ENCODE data around the gene DHX15. TPM values are rescaled to one million over a fixed set of nuclear protein-coding genes. Genes with fewer than 3 reads are reported as not detected.

The DHX15 gene
- total and polyA plus RNA-seq, 2 of the 8 experiments (the other 6 are each of a cell fraction or from before 2014, with no cell fraction given) = 126 to 286 TPM

DNA sequence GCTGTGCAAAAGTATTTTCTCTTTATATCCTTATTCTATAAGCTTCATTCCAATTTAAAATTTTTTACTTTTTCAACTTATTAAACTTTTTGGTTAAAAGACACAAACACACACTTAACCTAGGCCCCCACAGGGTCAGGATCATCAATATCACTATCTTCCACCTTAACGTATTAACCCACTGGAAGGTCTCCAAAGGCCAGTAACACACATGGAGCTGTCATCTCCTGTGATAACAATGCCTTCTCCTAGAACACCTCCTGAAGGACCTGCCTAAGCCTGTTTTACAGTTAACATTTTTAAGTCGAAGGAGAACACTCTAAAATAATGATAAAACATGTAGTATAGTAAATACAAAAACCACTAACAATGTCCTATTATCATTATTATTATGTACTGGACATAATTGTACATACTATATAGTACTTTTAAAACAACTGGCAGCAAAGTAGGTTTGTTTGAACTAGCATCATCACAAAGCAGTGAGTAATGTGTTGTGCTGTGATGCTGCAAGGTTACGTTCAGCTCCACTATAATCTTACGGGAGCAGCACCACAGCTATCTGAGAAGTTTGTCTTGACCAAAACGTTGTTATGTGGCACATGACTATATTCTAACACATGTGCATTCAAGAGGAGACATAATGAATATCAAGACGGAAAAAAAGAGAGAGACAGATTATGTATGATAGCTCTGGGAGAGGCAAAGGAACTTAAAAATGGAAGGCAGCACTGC is 33.7 kb downstream of the DHX15 start:
- no peak overlapping the region for H3K14ac ChIP-seq (ENCODE audit: insufficient read length)
- H3K79me1 ChIP-seq (ENCODE audit: low read depth, low read length) = no peaks in the 10 kb centered on the region
- peaks cover 0 to 74% (median 19%) of the 10 kb centered on the region in 4 experiments; a peak in 7 of 8 replicates for H3K36me3 ChIP-seq (ENCODE audit: control insufficient read depth in 2 of 4, insufficient read depth in 4 of 4, low read length in 3 of 4)
- no peak for FAIRE-seq
- no peak overlapping the region for H3K18ac ChIP-seq (ENCODE audit: extremely low read depth, low read length)
- H2AK5ac ChIP-seq (ENCODE audit: low read depth, low read length) = no peak overlapping the region
- H3K56ac ChIP-seq (replicated peaks; ENCODE audit: insufficient read length, low read depth, low read length) = no peak overlapping the region
- no peak overlapping the region for H2BK120ac ChIP-seq (replicated peaks; ENCODE audit: low read depth, low read length)
- no peaks in the 10 kb centered on the region for H3K27me3 ChIP-seq (replicated peaks in 1 of 4; ENCODE audit: control insufficient read depth in 3 of 4, extremely low read depth in 1 of 4, insufficient read depth in 3 of 4, low read length in 3 of 4)
- no peak overlapping the region for H2BK12ac ChIP-seq (ENCODE audit: low read depth, low read length)
- no peak overlapping the region for H2AFZ ChIP-seq (ENCODE audit: low read length)
- no peaks in the 10 kb centered on the region for H3K9me3 ChIP-seq (ENCODE audit: insufficient read depth in 2 of 2, low read depth in 1 of 2, low read length in 1 of 2)
- ChIA-PET CTCF (ENCODE audit: partially characterized antibody) (interaction anchor here (0.6 to 3.4 kb wide), 16 partner anchors 10 to 185 kb away, joined by 3 to 23 read pairs (median 3); no protein-coding TSS in a partner anchor), POLR2A (ENCODE audit: partially characterized antibody) (interaction anchor here (0.6 to 2.4 kb wide), 9 partner anchors 9 to 367 kb away, joined by 3 to 6 read pairs (median 3); partner anchors contain the start of gene DHX15)
- no peak overlapping the region for H4K5ac ChIP-seq (ENCODE audit: insufficient read length, low read depth, low read length)
- H2BK20ac ChIP-seq (ENCODE audit: low read length) = no peak overlapping the region
- H3K4ac ChIP-seq (replicated peaks; ENCODE audit: insufficient read length, low read depth, low read length) = no peak overlapping the region
- no peak overlapping the region for H3K9ac ChIP-seq (replicated peaks in 1 of 4; ENCODE audit: extremely low read depth in 1 of 4, low read depth in 3 of 4, low read length in 3 of 4)
- H4K20me1 ChIP-seq (replicated peaks in 1 of 2; ENCODE audit: control insufficient read depth in 1 of 2, insufficient read depth in 2 of 2, low read length in 2 of 2) = peaks cover 13% of the 10 kb centered on the region in 2 experiments
- 88% methylated on average over 6 of the region's 6 CpGs; no CpG with 5 or more reads in 1 of the 2 experiments for WGBS, 2 experiments (ENCODE audit: extremely low coverage in 1 of 2, insufficient coverage in 1 of 2, insufficient read length in 1 of 2, insufficient replicate concordance in 2 of 2, low coverage in 1 of 2, low lambda C conversion rate in 2 of 2, missing lambda C conversion rate in 1 of 2)
- H2BK5ac ChIP-seq (ENCODE audit: low read depth, low read length) = no peak overlapping the region
- H4K8ac ChIP-seq (ENCODE audit: extremely low read depth, insufficient read depth, low read length) = no peak overlapping the region
- H3K23ac ChIP-seq (ENCODE audit: insufficient read length) = no peak overlapping the region
- H2BK15ac ChIP-seq (ENCODE audit: low read length) = no peak overlapping the region
- peaks cover 4 to 14% (median 9%) of the 10 kb centered on the region in 4 experiments; a peak in 5 of 7 replicates for H3K4me1 ChIP-seq (replicated peaks in 1 of 4; ENCODE audit: control insufficient read depth in 3 of 4, insufficient read depth in 4 of 4, low read length in 3 of 4)
- no peak for DNase-seq (ENCODE audit: low read depth in 1 of 2, low spot score in 2 of 2)
- H3K23me2 ChIP-seq (ENCODE audit: low read depth, low read length) = no peaks in the 10 kb centered on the region
- peaks cover 13 to 95% of the 10 kb centered on the region in 2 experiments; a peak in 3 of 4 replicates for H3K79me2 ChIP-seq (ENCODE audit: control insufficient read depth in 1 of 2, insufficient read depth in 2 of 2, low read length in 2 of 2)
- H3K27ac ChIP-seq (ENCODE audit: low read depth, low read length) = no peak overlapping the region
- no peak overlapping the region for H4K91ac ChIP-seq (replicated peaks; ENCODE audit: insufficient read length, low read length)
- H3K4me2 ChIP-seq (ENCODE audit: insufficient read depth in 1 of 2, low read depth in 2 of 2, low read length in 2 of 2) = no peak overlapping the region
- no peak overlapping the region for H3K4me3 ChIP-seq (ENCODE audit: extremely low read depth in 1 of 4, insufficient read depth in 2 of 4, low read depth in 3 of 4, low read length in 4 of 4)
- no peak for TF ChIP-seq RBBP5 (IDR thresholded peaks at IDR 0.05; ENCODE audit: borderline replicate concordance, low read depth, low read length)
- no peak for TF ChIP-seq EP300 (IDR thresholded peaks at IDR 0.05; ENCODE audit: borderline replicate concordance in 1 of 2, low read depth in 2 of 2, low read length in 2 of 2)
- TF ChIP-seq KDM4A (IDR thresholded peaks at IDR 0.05; ENCODE audit: low read depth, low read length, severe bottlenecking) = no peak
- TF ChIP-seq RNF2 (IDR thresholded peaks at IDR 0.05; ENCODE audit: borderline replicate concordance, low read depth, low read length, missing control alignments, poor library complexity, severe bottlenecking) = no peak
- TF ChIP-seq, protein P1, sequence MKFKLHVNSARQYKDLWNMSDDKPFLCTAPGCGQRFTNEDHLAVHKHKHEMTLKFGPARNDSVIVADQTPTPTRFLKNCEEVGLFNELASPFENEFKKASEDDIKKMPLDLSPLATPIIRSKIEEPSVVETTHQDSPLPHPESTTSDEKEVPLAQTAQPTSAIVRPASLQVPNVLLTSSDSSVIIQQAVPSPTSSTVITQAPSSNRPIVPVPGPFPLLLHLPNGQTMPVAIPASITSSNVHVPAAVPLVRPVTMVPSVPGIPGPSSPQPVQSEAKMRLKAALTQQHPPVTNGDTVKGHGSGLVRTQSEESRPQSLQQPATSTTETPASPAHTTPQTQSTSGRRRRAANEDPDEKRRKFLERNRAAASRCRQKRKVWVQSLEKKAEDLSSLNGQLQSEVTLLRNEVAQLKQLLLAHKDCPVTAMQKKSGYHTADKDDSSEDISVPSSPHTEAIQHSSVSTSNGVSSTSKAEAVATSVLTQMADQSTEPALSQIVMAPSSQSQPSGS (IDR thresholded peaks at IDR 0.05; ENCODE audit: low read length) = no peak
- no peak for TF ChIP-seq TBP (IDR thresholded peaks at IDR 0.05; ENCODE audit: low read depth, low read length)
- TF ChIP-seq MAFK (IDR thresholded peaks at IDR 0.05; ENCODE audit: low read depth, low read length) = no peak
- no peak for TF ChIP-seq EZH2 (IDR thresholded peaks at IDR 0.05; ENCODE audit: low read depth, low read length, severe bottlenecking)
- TF ChIP-seq YY1 (IDR thresholded peaks at IDR 0.05; ENCODE audit: low read depth, low read length) = no peak
